ENCODE measurements around the gene HIRA. TPM values are rescaled to one million over a fixed set of nuclear protein-coding genes. Genes with fewer than 3 reads are reported as not detected.
"Not testable (repeated sequence)": the region's sequence is repeated elsewhere in the genome, so short reads cannot be mapped to it uniquely, and the experiment has no call there.

HIRA gene
- total RNA-seq, 2 donors from 2014 or later = 10.6 to 12.9 TPM

DNA sequence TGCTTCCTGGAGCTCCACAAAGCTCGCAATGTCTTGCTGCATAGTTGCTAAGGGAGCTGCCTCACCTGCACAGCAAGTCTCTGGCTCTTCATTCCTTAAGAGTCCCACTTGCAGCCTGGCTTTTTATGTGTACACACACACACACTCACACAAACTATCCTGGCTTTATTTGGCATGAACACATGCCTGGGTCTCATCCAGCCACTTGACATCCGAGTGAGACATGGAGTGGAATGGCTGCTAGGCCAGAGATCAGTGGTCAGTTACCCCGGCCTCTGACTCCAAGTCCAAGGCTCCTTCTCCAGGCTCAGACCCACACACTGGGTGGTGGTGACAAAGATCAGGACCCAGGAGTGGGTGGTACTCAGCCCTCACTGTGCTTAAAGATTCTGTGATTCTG is 102.1 kb downstream of the HIRA start:
- 95 to 100% methylated on average over 1 to 3 of the region's 3 CpGs for WGBS, 2 donors
- intact Hi-C loops (cut with DNase I) = no loop called here
- no peaks in the 10 kb centered on the region for H3K4me1 ChIP-seq
- H3K36me3 ChIP-seq (replicated peaks in 1 of 2; ENCODE audit: insufficient read depth in 1 of 2, low read depth in 2 of 2) = peaks cover 5 to 13% of the 10 kb centered on the region in 2 donors
- H3K27me3 ChIP-seq = no peaks in the 10 kb centered on the region
- no peak overlapping the region for H3K4me3 ChIP-seq
- TF ChIP-seq POLR2A (IDR thresholded peaks at IDR 0.05) = no peak
- TF ChIP-seq, protein P1, sequence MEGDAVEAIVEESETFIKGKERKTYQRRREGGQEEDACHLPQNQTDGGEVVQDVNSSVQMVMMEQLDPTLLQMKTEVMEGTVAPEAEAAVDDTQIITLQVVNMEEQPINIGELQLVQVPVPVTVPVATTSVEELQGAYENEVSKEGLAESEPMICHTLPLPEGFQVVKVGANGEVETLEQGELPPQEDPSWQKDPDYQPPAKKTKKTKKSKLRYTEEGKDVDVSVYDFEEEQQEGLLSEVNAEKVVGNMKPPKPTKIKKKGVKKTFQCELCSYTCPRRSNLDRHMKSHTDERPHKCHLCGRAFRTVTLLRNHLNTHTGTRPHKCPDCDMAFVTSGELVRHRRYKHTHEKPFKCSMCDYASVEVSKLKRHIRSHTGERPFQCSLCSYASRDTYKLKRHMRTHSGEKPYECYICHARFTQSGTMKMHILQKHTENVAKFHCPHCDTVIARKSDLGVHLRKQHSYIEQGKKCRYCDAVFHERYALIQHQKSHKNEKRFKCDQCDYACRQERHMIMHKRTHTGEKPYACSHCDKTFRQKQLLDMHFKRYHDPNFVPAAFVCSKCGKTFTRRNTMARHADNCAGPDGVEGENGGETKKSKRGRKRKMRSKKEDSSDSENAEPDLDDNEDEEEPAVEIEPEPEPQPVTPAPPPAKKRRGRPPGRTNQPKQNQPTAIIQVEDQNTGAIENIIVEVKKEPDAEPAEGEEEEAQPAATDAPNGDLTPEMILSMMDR (IDR thresholded peaks at IDR 0.05) = no peak
- no peak for ATAC-seq
- no peaks in the 10 kb centered on the region for H3K9me3 ChIP-seq
- DNase-seq = no peak
- no peak overlapping the region for H3K27ac ChIP-seq

DNA sequence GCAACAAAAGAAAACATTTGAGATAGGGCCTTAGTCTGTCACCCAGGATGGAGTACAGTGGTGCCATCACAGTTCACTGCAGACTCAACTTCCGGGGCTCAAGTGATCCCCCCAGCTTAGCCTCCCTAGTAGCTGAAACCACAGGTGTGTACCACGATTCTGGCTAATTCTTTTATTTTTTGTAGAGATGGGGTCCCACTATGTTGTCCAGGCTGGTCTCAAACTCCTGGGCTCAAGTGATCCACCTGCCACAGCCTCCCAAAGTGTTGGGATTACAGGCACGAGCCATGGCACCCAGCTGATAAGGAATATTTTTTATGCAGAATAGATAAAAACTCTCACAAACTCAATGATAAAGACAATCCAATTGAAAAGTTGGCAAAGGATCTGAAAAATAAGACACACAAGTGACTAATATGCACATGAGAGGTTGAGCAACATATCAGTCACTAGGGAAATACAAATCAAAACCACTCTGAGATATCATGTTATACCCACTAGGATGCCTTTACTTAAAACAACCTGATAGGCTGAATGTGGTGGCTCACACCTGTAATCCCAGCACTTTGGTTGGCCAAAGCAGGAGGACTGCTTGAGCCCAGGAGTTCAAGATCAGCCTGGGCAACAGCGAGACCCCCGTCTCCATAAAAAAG is 106.1 kb downstream of the HIRA start:
- DNase-seq = no peak
- Histone ChIP-seq H3K36me3 (replicated peaks in 1 of 2; ENCODE audit: insufficient read depth in 1 of 2, low read depth in 2 of 2) (peaks cover 0 to 8% of the 10 kb centered on the region in 2 donors), H3K4me3 (no peak overlapping the region), H3K4me1 (no peaks in the 10 kb centered on the region), H3K27ac (no peak overlapping the region), H3K27me3 (no peaks in the 10 kb centered on the region), H3K9me3 (no peaks in the 10 kb centered on the region)
- intact Hi-C loops (cut with DNase I) = no loop called here
- ATAC-seq = no peak
- 79 to 82% methylated on average over 5 of the region's 5 CpGs for WGBS, 2 donors
- no peak for TF ChIP-seq POLR2A (IDR thresholded peaks at IDR 0.05)
- TF ChIP-seq, protein P1 (IDR thresholded peaks at IDR 0.05) = no peak

DNA sequence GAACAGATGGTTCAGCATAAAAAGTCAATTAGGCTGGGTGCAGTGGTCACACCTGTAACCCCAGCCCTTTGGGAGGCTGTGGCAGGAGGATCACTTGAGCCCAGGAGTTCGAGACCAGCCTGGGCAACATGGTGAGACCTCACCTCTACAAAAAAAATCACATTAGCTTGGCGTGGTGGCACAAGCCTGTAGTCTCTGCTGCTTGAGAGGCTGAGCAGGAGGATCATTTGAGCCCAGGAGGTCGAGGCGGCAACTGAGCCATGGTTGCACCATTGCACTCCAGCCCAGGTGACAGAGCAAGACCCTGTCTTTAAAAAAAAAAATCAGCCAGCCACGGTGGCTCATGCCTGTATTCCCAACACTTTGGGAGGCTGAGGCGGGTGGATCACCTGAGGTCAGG is 108.1 kb downstream of the HIRA start:
- H3K9me3 ChIP-seq; H3K4me3 ChIP-seq; H3K27ac ChIP-seq; H3K27me3 ChIP-seq; H3K4me1 ChIP-seq; H3K36me3 ChIP-seq (replicated peaks in 1 of 2; ENCODE audit: insufficient read depth in 1 of 2, low read depth in 2 of 2); DNase-seq; intact Hi-C loops (cut with DNase I); ATAC-seq: not testable (repeated sequence)
- WGBS, 2 donors = 88 to 93% methylated on average over 5 to 6 of the region's 6 CpGs

DNA sequence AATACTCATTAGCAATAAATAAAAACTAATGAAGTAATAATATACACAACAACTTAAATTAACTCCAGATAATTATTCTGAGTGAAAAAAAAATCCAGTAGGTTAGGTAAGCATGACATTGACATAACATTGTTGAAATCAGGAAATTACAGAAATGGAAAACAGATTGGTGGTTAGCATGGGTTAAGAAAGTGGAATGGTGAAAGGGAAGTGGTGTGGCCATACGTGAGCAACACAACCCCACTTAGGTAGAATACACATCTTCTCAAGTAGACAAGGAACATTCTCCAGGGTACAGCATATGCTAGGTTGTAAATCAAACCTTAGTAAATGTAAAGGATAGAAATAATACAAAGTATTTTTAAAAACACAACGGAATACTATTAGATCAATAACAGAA is 109.8 kb downstream of the HIRA start:
- H3K4me3 ChIP-seq = no peak overlapping the region
- DNase-seq = no peak
- no peaks in the 10 kb centered on the region for H3K4me1 ChIP-seq
- ATAC-seq = no peak
- H3K27me3 ChIP-seq = no peaks in the 10 kb centered on the region
- TF ChIP-seq, protein P1 (IDR thresholded peaks at IDR 0.05) = no peak
- no peak for TF ChIP-seq POLR2A (IDR thresholded peaks at IDR 0.05)
- intact Hi-C loops (cut with DNase I) = no loop called here
- 73 to 82% methylated on average over 2 of the region's 2 CpGs for WGBS, 2 donors
- peaks cover 0 to 8% (median 0%) of the 10 kb centered on the region in 3 donors for H3K9me3 ChIP-seq
- no peak overlapping the region for H3K27ac ChIP-seq
- H3K36me3 ChIP-seq (replicated peaks in 1 of 2; ENCODE audit: insufficient read depth in 1 of 2, low read depth in 2 of 2) = no peaks in the 10 kb centered on the region

DNA sequence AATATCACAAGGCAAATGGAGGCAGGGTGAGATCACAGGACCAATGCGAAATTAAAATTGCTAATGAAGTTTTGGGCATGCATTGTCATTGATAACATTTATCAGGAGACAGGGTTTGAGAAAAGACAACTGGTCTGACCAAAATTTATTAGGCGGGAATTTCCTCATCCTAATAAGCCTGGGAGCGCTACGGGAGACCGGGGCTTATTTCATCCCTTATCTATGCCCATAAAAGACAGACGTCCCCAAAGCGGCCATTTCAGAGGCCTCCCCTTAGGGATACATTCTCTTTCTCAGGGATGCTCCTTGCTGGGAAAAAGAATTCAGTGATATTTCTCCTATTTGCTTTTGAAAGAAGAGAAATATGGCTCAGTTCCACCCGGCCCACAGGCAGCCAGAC is 111.4 kb downstream of the HIRA start:
- H3K27me3 ChIP-seq; ATAC-seq; H3K4me1 ChIP-seq; H3K27ac ChIP-seq; intact Hi-C loops (cut with DNase I); DNase-seq; H3K4me3 ChIP-seq; H3K36me3 ChIP-seq (replicated peaks in 1 of 2; ENCODE audit: insufficient read depth in 1 of 2, low read depth in 2 of 2): not testable (repeated sequence)
- WGBS, 2 donors = 88 to 89% methylated on average over 8 of the region's 8 CpGs
- peaks cover 0 to 13% (median 0%) of the 10 kb centered on the region in 3 donors for H3K9me3 ChIP-seq

DNA sequence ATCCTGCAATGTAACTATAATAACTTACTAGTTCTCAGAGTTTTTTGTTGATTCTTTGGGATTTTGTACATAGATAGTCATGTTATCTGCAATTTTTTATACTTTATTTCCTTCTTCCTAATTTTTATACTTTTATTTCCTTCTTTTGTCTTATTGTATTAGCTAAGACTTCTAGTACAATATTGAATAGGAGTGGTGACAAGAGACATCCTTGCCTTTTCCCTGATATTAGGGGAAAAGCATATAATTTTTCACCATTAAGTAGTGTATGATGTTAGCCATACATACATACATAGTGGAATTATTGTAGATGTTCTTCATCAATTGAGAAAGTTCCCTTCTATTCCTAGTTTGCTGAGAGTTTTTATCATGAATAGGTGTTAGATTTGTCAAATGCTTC is 112.3 kb downstream of the HIRA start:
- peaks cover 0 to 13% (median 0%) of the 10 kb centered on the region in 3 donors for H3K9me3 ChIP-seq
- H3K4me1 ChIP-seq = no peaks in the 10 kb centered on the region
- H3K36me3 ChIP-seq (replicated peaks in 1 of 2; ENCODE audit: insufficient read depth in 1 of 2, low read depth in 2 of 2) = no peaks in the 10 kb centered on the region
- DNase-seq = no peak
- H3K27me3 ChIP-seq = no peaks in the 10 kb centered on the region
- intact Hi-C loops (cut with DNase I) = no loop called here
- ATAC-seq = no peak
- TF ChIP-seq, protein P1 (IDR thresholded peaks at IDR 0.05) = no peak
- TF ChIP-seq POLR2A (IDR thresholded peaks at IDR 0.05) = no peak
- H3K27ac ChIP-seq = no peak overlapping the region
- H3K4me3 ChIP-seq = no peak overlapping the region
